ENCODE measurements around the gene SLC40A1.

Gene SLC40A1

GRCh38 chr2:189566046-189566445, 14.5 kb downstream of the SLC40A1 start:
- DNase-seq = no peak

GRCh38 chr2:189561371-189562038, 19.1 kb downstream of the SLC40A1 start:
- no peak for DNase-seq

GRCh38 chr2:189560273-189560586, 20.4 kb downstream of the SLC40A1 start:
- DNase-seq = no peak

- no peak for DNase-seq
Observed at GRCh38 chr2:189559579-189560272, 20.9 kb downstream of the SLC40A1 start.

GRCh38 chr2:189558516-189559272, 21.9 kb downstream of the SLC40A1 start:
- no peak for DNase-seq

GRCh38 chr2:189557373-189557772, 23.2 kb downstream of the SLC40A1 start:
- no peak for DNase-seq

- no peak for DNase-seq
Observed at GRCh38 chr2:189556526-189556925, 24.1 kb downstream of the SLC40A1 start.

GRCh38 chr2:189555232-189555631, 25.4 kb downstream of the SLC40A1 start:
- no peak for DNase-seq

- no peak for DNase-seq
Observed at GRCh38 chr2:189553504-189554088, 27.0 kb downstream of the SLC40A1 start.

GRCh38 chr2:189552991-189553404, 27.6 kb downstream of the SLC40A1 start:
- DNase-seq = no peak

- no peak for DNase-seq
Observed at GRCh38 chr2:189552334-189552990, 28.1 kb downstream of the SLC40A1 start.

- DNase-seq = no peak
Observed at GRCh38 chr2:189551808-189552207, 28.8 kb downstream of the SLC40A1 start.

GRCh38 chr2:189549449-189549832, 31.1 kb downstream of the SLC40A1 start:
- DNase-seq = no peak

- DNase-seq = no peak
Observed at GRCh38 chr2:189548666-189549448, 31.7 kb downstream of the SLC40A1 start.

- DNase-seq = no peak
Observed at GRCh38 chr2:189545418-189545817, 35.2 kb downstream of the SLC40A1 start.

GRCh38 chr2:189544318-189545042, 36.1 kb downstream of the SLC40A1 start:
- no peak for DNase-seq

- no peak for DNase-seq
Observed at GRCh38 chr2:189543367-189543766, 37.2 kb downstream of the SLC40A1 start.

GRCh38 chr2:189542145-189542882, 38.3 kb downstream of the SLC40A1 start:
- DNase-seq = no peak

- DNase-seq = no peak
Observed at GRCh38 chr2:189541591-189541990, 39.0 kb downstream of the SLC40A1 start.

GRCh38 chr2:189540551-189540950, 40.0 kb downstream of the SLC40A1 start:
- no peak for DNase-seq

GRCh38 chr2:189538402-189538801, 42.2 kb downstream of the SLC40A1 start:
- no peak for DNase-seq
